Activated effector memory CD4-positive, alpha-beta T cell treated with Interleukin-2 at 50 U/mL for 16 hours (primary cell): ENCODE measurements around the gene CORO7.

ENCODE experiments used
- DNase-seq: peaks from one replicate; pipeline ENCODE4 v3.0.0-alpha.2; 2020

CORO7 gene

DNA sequence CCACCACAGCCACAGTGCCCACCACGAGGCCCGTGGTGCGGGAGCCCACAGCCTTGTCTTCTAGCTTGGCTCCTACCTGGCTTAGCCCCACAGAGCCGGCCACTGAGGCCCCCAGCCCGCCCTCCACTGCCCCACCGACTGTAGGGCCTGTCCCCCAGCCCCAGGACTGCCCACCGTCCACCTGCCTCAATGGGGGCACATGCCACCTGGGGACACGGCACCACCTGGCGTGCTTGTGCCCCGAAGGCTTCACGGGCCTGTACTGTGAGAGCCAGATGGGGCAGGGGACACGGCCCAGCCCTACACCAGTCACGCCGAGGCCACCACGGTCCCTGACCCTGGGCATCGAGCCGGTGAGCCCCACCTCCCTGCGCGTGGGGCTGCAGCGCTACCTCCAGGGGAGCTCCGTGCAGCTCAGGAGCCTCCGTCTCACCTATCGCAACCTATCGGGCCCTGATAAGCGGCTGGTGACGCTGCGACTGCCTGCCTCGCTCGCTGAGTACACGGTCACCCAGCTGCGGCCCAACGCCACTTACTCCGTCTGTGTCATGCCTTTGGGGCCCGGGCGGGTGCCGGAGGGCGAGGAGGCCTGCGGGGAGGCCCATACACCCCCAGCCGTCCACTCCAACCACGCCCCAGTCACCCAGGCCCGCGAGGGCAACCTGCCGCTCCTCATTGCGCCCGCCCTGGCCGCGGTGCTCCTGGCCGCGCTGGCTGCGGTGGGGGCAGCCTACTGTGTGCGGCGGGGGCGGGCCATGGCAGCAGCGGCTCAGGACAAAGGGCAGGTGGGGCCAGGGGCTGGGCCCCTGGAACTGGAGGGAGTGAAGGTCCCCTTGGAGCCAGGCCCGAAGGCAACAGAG is 34.2 kb downstream of the CORO7 start:
- DNase-seq = no peak

DNA sequence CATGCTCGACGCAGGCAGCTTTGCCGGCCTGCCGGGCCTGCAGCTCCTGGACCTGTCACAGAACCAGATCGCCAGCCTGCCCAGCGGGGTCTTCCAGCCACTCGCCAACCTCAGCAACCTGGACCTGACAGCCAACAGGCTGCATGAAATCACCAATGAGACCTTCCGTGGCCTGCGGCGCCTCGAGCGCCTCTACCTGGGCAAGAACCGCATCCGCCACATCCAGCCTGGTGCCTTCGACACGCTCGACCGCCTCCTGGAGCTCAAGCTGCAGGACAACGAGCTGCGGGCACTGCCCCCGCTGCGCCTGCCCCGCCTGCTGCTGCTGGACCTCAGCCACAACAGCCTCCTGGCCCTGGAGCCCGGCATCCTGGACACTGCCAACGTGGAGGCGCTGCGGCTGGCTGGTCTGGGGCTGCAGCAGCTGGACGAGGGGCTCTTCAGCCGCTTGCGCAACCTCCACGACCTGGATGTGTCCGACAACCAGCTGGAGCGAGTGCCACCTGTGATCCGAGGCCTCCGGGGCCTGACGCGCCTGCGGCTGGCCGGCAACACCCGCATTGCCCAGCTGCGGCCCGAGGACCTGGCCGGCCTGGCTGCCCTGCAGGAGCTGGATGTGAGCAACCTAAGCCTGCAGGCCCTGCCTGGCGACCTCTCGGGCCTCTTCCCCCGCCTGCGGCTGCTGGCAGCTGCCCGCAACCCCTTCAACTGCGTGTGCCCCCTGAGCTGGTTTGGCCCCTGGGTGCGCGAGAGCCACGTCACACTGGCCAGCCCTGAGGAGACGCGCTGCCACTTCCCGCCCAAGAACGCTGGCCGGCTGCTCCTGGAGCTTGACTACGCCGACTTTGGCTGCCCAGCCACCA is 35.1 kb downstream of the CORO7 start:
- DNase-seq = no peak

DNA sequence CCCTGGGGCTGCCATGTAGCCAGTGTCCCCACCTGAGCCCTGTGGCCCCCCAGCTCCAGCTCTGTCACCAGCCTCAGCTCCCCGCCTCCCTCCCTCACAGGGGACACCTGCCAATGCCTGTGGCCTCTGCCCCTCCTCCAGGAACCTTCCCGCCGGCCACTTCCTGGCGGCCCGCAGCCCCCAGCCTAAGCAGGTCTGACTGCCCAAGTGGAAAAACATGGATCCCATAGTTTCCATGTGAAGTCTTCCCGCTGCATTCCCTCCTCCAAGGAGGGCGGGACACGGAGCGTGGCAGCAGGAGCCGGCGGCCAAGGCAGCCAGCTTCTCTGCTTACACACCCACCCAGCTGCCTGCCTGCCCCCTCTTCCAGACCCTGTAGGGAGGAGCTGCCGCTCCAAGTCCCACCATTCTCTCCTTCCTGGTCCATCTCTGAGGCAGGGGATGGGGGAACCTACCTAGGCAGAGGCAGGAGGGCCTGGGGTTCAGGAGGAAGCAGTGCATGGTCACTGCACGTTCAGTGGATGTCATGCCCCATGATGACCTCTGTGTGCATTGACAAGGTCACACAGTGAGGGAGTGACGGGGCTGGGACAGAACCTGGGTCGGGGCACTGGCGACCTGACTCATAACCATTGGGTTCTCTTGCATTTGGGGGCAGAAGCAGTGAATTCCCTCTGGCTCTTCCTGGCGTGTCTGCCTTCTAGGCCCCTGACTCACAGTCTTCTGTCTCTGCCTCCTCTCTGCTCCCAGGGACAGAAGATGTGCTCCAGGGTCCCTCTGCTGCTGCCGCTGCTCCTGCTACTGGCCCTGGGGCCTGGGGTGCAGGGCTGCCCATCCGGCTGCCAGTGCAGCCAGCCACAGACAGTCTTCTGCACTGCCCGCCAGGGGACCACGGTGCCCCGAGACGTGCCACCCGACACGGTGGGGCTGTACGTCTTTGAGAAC is 36.0 kb downstream of the CORO7 start:
- DNase-seq = no peak

DNA sequence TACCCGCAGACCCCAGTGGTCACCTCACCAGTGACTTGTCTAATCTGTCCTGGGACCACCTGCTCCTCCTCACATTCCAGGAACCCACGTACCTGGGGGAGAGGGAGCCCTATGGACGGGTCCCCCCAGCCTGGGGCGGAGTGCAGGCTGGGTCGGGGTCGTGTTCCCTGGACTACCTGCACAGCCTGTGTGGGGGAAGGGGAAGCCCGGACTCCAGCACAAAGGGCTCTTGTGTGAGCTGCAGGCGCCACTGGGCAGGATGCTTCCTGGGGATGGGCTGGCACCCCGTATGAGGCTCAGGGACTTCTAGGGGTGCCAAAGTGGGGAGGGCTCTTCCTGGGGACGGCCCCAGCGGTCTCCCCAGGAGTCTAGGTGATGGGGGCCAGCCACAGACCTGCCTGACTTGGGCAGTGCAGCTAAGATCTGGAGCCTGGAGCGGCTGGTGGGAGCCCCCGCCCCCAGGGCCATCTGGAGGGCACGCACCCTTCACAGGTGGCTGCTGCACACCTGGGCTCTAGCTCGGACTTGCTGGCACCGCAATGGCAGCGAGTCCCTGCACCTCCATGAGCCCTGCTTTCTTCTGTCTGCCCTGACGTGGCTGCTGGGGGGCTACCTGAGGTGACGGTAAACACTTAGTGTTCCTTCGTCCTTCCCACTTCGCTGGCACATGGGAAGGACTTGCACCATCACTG is 37.3 kb downstream of the CORO7 start:
- no peak for DNase-seq

DNA sequence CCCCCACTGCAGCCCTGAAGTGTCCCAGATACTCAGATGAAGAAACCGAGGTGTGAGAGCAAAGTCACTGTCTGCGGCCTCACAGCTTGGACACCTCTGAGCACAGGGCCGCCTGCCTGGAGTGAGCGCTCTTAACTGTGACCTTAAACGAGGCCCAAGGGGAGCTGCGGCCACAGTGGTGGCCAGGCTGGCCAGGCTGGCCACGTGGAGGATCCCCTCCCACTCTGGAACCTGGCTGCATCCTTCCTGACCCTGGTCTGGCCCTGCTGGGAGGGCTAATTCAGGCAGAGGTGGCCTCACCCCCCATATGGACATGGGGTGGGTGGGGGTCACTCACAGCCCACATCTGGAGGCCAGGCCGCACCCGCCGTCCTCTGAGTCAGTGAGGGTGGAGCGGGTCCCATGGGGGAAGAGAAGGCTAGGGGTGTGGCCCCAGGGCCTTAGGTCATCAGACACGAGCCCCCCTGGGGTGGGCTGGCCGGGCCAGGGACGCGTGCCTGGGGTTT is 38.2 kb downstream of the CORO7 start:
- no peak for DNase-seq

DNA sequence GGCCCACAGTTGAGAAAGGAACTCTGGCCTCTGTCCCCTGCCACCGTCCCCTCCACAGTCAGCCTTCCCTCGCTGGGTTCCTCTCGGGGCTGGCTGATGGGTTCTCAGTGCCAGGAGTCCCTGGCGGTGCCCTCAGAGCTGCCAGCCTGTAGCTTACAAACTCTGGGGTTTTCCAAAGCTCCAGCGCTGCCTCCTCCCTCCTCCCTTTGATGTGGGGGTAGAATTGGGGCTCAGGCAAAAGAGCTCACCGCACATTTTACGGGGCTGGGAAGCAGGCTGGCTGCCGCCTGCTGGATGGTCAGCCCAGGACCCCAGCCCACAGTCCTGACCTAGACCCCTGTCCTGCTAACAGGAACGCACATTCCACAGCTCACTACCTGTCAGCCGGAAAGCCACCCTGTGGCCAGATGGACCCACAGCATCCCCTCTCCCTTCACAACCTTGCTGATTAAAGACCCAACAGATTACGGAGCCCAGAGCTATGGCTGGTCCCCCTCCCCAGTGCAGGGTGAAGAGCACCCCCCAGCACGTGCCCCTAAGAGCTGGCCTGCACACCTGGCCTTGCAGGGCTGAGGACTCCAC is 38.7 kb downstream of the CORO7 start:
- DNase-seq = no peak

DNA sequence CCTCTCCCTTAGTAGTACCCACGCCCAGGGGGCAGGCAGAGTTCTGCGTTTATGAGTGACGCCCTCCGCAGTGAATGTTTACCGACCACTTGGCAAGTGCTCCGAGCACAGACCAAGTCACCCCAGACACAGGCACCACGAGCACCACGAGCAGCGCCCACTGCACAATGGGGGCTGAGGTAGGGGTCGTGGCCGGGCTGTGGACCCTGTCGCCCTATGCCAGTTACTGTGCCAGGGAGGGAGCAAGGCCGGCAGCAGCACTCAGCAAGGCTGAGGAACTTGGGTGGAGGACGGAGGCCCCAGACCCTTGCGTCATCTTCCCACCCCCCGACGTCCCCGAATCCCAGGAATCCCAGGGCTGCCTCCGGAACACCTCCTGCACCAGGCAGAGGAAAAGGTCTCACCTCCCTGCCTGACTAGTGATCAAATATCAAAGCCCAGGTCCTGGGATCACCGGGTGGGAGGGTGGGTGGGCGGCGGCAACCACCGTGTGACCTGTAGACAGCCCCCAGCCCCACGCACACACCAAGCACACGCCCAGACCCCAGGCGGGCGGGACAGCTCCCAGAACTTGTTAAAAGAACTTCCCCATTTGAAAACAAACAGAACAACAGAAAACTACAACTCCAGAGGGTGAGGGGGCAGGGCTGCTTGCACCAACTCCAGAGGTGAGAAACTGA is 39.4 kb downstream of the CORO7 start:
- DNase-seq = no peak

DNA sequence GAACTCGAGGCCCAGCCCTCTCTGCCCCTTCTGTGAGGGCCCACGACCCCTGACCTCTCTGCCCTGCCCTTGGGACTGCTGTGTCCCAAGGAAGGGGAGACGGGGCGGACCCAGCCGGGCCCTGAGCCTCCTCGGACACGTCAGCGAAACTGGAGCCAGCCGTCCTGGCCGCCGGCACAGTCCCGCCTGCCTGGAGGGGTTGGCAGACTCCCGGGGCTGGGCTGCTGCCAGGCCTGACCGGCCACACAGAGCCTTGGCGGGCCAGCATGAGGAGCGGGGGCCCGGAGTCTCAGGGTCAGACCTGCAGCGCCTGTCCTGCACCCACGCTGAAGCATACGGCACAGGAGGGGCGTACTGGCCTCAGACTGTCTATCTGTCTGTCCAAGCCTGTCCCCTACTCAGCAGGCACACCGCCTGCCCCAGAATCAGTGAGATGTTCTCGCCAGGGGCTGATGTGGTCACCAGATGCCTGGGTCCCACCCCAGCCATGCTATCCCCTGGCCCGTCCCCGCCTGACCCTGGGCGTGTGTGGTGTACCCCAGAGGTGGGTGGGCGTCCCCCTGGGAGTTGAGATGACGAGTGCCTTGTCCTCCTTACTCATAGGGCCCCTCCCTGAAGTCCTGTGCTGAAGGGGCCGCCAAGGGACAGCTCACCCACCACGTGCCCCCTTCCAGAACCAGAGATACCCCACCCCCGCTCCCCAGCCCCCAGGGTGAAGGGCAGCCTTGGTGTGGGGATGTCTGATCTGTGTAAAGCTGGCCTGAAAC is 40.1 kb downstream of the CORO7 start:
- no peak for DNase-seq

DNA sequence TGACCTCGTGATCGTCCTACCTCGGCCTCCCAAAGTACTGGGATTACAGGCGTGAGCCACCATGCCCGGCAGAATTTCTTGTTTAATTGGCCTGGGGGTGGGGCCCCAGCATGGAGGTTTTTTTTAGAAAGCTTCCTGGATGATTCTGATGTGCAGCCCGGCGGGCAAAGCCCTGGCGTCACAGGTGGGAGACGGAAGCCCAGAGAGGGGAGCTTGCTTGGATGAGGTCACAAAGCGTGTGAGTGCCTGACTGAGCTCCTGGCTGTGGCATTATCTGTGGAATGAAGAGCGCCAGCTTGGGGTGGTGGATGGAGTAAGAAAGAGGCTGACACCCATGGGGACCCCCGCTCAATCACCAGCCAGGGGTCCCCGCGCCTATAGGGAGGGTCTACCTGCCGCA is 40.7 kb downstream of the CORO7 start:
- no peak for DNase-seq

DNA sequence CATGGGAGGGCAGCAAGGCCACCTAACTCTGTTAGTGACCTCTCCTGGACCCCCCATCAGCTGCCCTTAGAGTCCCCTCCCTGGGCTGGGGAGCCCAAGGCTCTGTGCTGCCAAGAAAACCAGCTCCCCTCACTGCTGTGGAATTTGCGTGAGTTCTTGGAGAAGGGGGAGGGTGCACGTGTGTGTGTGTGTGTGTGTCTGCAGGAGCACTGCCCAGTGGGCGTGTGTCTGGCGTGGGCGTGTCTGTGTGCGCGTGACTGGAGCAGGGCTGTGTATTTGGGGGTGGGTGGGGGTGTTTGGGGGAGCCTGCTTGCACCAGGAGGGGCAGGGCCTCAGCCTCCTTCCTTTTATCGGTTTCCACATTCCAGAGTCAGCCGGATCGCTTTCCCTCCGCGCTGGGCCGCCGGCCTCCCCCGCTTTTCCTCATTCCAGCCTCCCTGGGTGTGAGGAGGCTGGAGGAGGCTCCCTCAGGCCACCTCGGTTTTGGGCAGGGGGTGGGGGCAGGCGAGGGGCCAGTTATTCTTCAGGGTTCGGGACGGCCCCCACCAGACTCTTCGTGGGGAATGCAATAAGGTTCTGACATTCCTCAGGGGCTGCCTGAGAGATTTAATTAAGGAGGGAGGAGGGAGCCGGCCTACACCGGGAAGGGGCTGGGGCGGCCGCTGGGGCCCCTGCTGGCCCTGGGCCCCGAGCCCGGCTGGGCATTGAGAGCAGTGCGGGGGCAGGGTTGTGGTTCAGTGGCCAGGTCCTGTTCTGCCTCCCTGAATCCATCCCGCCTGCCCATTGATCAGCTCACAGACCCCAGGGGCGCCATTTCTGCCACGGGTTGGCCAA is 42.3 kb downstream of the CORO7 start:
- DNase-seq = no peak

DNA sequence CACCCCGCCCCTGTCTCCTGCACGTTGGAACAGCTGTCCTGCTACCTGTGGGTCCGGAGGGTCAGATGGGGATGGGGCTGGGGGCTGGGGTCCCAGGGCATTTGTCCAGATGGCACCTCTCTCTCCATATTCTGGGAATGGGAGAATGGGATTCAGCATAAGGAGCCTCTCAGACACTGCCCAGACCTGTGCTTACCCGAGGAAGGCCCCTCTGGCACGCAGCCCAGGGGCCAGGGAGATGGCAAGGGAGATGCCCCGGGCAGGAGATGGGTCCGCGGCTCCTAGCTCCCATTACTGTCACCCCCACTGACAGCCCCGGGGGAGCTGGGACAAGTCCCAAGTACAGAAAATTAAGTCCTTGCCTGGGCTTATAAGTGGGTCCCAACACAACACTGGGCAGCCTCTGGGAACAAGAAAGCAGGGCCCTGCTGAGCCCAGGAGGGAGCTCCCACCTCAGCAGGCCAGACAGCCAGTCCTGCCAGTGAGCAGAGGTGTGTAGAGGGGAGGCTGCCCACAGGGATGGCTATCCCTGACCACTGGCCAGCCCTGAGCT is 43.0 kb downstream of the CORO7 start:
- DNase-seq = no peak

DNA sequence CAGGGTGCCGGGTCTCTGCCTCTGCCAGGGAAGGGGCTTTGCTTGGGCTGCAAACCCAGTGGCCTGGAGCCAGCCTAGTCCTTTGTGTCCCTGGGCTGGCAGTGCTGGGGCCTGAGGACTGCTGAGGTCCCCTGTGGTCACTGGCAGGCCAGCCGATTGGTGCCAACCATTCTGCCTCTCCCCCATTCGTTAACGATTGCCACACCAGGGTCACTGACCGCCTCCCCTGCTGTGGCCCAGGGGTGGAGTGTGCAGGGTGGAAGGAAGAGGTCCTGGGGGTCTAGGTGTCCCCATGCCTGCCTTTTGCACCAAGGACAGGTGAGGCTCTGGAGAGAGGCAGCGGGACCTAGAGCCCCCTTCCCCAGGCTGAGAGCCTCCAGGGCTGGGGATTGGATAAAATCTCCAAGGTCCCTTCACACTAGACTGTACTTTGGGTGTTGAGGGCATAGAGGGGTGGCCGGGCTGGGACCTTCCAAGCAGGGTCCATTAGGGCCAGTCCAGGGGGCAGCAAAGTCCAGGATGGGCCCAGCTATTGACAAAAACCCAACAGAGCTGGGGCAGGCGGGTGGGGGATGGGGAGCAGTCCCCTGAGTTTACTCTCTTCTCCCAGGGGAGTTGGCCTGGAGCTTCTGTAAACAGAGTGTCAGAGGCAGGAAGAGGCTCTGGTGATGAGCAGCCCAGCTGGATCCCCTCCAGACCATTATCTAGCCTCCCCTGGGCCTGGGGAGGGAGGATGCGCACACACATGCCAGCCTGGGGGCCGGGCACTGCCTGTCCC is 43.6 kb downstream of the CORO7 start:
- no peak for DNase-seq

DNA sequence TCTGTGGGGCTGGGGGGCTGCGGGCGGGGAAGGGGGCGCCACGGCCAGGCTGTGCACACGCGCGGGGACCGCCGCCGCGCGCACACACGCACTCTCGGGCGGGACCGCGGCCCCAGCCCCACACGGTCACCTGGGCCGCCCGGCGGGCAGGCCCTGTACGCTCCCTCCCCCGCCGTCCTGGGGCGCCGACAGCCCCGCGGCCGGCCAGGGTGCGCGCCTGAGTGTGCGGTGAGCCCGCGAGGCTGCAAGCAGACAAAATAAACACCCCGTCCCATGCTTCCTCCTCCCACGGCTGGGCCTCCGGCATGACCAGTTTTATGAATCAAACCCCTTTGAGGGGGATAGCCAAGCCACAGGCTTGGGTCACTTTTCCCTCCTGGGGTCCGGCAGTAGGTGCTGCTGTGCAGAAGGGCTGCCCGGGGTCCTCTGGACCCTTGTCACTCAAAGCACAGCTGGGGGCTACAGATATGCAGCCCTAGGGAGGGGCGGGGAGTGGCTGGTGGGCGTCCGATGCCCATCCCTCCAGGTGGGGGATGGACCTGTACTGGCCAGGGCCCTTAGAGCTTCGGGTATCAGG is 44.3 kb downstream of the CORO7 start:
- DNase-seq = peak; percentile 16

DNA sequence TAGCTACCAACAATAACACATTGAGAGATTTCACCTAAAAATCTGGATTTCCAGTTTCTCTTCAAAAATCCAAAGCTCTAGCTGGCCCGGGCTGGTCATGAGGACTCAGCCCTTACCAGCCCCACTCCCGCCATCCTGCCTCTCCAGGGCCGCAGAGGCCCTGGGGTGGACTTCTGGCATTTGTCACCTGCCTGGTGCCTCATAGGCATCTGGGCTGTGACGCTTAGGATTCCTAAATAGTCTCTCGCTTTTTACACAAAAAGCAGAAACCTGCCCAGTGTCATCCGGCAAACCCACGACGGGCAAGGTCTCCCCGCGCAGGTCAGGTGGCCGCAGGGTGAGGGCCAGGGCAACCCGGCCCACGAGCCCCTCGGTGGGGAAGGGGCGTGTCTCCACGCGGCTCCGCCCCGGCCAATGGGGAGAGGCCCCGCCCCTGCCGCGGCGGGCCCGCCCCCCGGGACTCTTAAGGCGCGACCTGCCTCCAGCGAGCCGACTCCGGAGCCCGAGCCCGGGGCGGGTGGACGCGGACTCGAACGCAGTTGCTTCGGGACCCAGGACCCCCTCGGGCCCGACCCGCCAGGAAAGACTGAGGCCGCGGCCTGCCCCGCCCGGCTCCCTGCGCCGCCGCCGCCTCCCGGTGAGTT is 44.9 kb downstream of the CORO7 start, which contains the start of gene VASN:
TSS of gene VASN (plus strand) at position 492 of the 644 bp plus-strand sequence. CDS start 9,030 bp downstream, outside the sequence.
- DNase-seq = peak; percentile 60

DNA sequence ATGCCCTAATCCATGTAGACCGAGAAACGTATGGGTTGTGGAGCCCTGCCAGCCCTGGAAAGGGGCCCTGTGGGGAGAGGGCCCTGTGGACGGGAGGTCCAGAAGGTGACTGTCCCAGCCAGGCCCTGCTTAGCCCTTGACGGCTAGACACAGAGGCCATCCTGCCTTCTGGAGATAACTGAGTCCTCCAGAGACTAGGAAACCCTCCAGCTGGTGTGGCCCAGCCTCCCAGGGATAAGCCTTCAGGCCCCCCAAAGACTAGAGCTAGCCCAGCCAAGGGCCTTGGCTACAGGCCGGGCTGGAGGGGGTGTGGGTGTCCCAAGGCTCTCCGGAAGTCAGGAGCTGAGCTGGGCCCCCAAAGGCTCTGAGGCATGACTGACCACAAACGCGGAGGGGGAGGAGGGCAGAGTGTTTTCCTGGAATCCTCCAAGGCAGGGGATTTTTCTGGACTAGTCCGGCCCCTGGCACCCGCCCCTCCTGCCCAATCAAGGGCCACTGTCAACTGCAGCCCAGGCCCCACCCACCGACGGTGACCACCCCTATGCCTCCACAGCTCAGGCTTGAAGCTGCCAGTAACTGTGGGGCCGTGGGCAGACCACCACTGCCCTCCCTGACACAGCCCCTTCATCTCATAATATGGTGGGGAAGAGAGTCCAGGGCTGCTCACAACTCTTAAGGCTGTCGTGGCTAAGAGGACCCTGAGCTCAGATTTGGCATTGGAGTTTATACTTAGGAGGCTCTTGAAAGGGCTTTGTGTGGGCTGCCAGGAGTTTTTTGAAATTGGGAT is 45.6 kb downstream of the CORO7 start:
- DNase-seq = no peak

DNA sequence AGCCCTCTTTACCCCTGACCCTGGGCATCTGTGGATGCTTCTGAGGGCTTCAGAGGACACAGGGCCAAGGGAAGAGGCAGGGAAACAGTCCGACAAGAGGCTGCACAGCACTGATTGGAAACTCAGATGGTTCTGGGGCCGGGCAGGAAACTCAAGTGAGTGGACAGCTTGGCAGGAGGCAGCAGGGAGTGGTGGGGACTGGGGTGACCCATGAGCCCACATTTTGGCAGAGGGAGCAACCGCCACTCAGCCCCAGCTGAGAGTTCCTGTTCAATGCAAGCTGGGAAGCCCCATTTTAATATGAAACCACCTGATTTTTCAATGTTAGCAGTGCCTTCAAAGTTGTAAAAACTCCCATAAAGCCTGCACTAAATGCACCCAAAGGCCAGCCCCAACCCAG is 46.2 kb downstream of the CORO7 start:
- no peak for DNase-seq
